Nephron progenitor cell (in vitro differentiated cells): ENCODE data around the gene CACNA1H.

ENCODE experiments used
- DNase-seq: peaks from one replicate; pipeline ENCODE4 v3.0.0; 2021
- H3K27ac Mint-ChIP-seq: 2 replicates; pipeline ENCODE4 v1.8.0; 2021; ENCODE audit warnings: mild to moderate bottlenecking, moderate library complexity, mixed read lengths
- H3K27me3 Mint-ChIP-seq: 2 replicates; pipeline ENCODE4 v1.8.0; 2021; ENCODE audit warnings: mild to moderate bottlenecking, low read depth, mixed read lengths; ENCODE audit not compliant: poor library complexity
- H3K36me3 Mint-ChIP-seq: 2 replicates; pipeline ENCODE4 v1.8.0; 2021; ENCODE audit warnings: low read depth, mixed read lengths
- H3K4me1 Mint-ChIP-seq: 2 replicates; pipeline ENCODE4 v1.8.0; 2021; ENCODE audit warnings: mixed read lengths
- H3K4me3 Mint-ChIP-seq: 2 replicates; pipeline ENCODE4 v1.8.0; 2021; ENCODE audit warnings: mild to moderate bottlenecking, moderate library complexity, mixed read lengths
- H3K9me3 Mint-ChIP-seq: 2 replicates; pipeline ENCODE4 v1.8.0; 2021; ENCODE audit warnings: mild to moderate bottlenecking, moderate library complexity, mixed read lengths
- CTCF ChIP-seq: fragments of 200-600 bp; sonication (generic); IDR thresholded peaks from 2 replicates; pipeline ENCODE4 v1.5.0; 2021; ENCODE audit warnings: antibody characterized with exemption

Gene CACNA1H

GRCh38 chr16:1133271-1133670 lies 19.6 kb upstream of the CACNA1H start:
- Mint-ChIP-seq H3K27ac (no peak overlapping the region), H3K9me3 (no peaks in the 10 kb centered on the region), H3K36me3 (no peaks in the 10 kb centered on the region), H3K27me3 (peaks cover 8% of the 10 kb centered on the region), H3K4me3 (no peak overlapping the region), H3K4me1 (peaks cover 18% of the 10 kb centered on the region)
- DNase-seq: no peak
- no peak for TF ChIP-seq CTCF

GRCh38 chr16:1133810-1134520 lies 18.9 kb upstream of the CACNA1H start:
- TF ChIP-seq CTCF: no peak
- H3K4me3 Mint-ChIP-seq: no peak overlapping the region
- peaks cover 18% of the 10 kb centered on the region for H3K4me1 Mint-ChIP-seq
- H3K36me3 Mint-ChIP-seq: no peaks in the 10 kb centered on the region
- DNase-seq: no peak
- no peaks in the 10 kb centered on the region for H3K9me3 Mint-ChIP-seq
- no peak overlapping the region for H3K27ac Mint-ChIP-seq
- peaks cover 8% of the 10 kb centered on the region for H3K27me3 Mint-ChIP-seq

- H3K4me1 Mint-ChIP-seq: peaks cover 18% of the 10 kb centered on the region
- no peak for DNase-seq
- H3K9me3 Mint-ChIP-seq: no peaks in the 10 kb centered on the region
- H3K4me3 Mint-ChIP-seq: no peak overlapping the region
- H3K27ac Mint-ChIP-seq: no peak overlapping the region
- H3K27me3 Mint-ChIP-seq: peaks cover 11% of the 10 kb centered on the region
- no peaks in the 10 kb centered on the region for H3K36me3 Mint-ChIP-seq
- no peak for TF ChIP-seq CTCF
Observed at GRCh38 chr16:1134776-1135458, 18.0 kb upstream of the CACNA1H start.

GRCh38 chr16:1135459-1135825 lies 17.5 kb upstream of the CACNA1H start:
- DNase-seq: no peak
- Mint-ChIP-seq H3K4me3 (no peak overlapping the region), H3K36me3 (no peaks in the 10 kb centered on the region), H3K27me3 (peaks cover 11% of the 10 kb centered on the region), H3K4me1 (peaks cover 24% of the 10 kb centered on the region), H3K9me3 (no peaks in the 10 kb centered on the region), H3K27ac (no peak overlapping the region)
- no peak for TF ChIP-seq CTCF

GRCh38 chr16:1137604-1138003 lies 15.3 kb upstream of the CACNA1H start:
- no peak overlapping the region for H3K27ac Mint-ChIP-seq
- DNase-seq: no peak
- no peaks in the 10 kb centered on the region for H3K36me3 Mint-ChIP-seq
- H3K4me3 Mint-ChIP-seq: no peak overlapping the region
- H3K4me1 Mint-ChIP-seq: peaks cover 27% of the 10 kb centered on the region
- peaks cover 3% of the 10 kb centered on the region for H3K9me3 Mint-ChIP-seq
- no peak for TF ChIP-seq CTCF
- H3K27me3 Mint-ChIP-seq: peaks cover 11% of the 10 kb centered on the region
